DMS53 treated with DMSO at 0.1 percent for 48 hours (cell line): ENCODE measurements around the gene CASP6.

Experiments
- DNase-seq: peaks from one replicate; lab custom pipeline; 2025; ENCODE audit not compliant: unreplicated experiment; lab: John Stamatoyannopoulos, UW

The CASP6 gene

GRCh38 chr4:109702950-109703663 lies at the start of gene CASP6:
Gene CASP6 (minus strand): TSS chr4:109703445. CDS start chr4:109703395, 50 bp downstream.
- DNase-seq: peak; percentile 55

- no peak for DNase-seq
Measured at GRCh38 chr4:109752525-109752924, 49.3 kb upstream of the CASP6 start.

GRCh38 chr4:109751852-109752251 lies 48.6 kb upstream of the CASP6 start:
- no peak for DNase-seq

- no peak for DNase-seq
Measured at GRCh38 chr4:109750652-109751244, 47.5 kb upstream of the CASP6 start.

GRCh38 chr4:109749388-109750082 lies 46.3 kb upstream of the CASP6 start:
- DNase-seq: no peak

- DNase-seq: no peak
Measured at GRCh38 chr4:109748114-109748513, 44.9 kb upstream of the CASP6 start.

- no peak for DNase-seq
Measured at GRCh38 chr4:109746728-109747127, 43.5 kb upstream of the CASP6 start.

GRCh38 chr4:109745830-109746229 lies 42.6 kb upstream of the CASP6 start:
- DNase-seq: no peak

- no peak for DNase-seq
Measured at GRCh38 chr4:109739547-109739946, 36.3 kb upstream of the CASP6 start.

- DNase-seq: no peak
Measured at GRCh38 chr4:109738104-109738872, 35.0 kb upstream of the CASP6 start.

GRCh38 chr4:109735566-109736365 lies 32.5 kb upstream of the CASP6 start:
- DNase-seq: no peak

- DNase-seq: no peak
Measured at GRCh38 chr4:109733728-109734127, 30.5 kb upstream of the CASP6 start.

- DNase-seq: no peak
Measured at GRCh38 chr4:109730619-109731545, 27.6 kb upstream of the CASP6 start.

- peak; percentile 70 for DNase-seq
Measured at GRCh38 chr4:109729718-109730618, 26.7 kb upstream of the CASP6 start, which contains the start of gene PLA2G12A. Gene PLA2G12A (minus strand): TSS chr4:109730070. CDS start chr4:109729809, 261 bp downstream.

GRCh38 chr4:109729117-109729717 lies 26.0 kb upstream of the CASP6 start:
- DNase-seq: no peak

GRCh38 chr4:109728385-109728784 lies 25.1 kb upstream of the CASP6 start:
- no peak for DNase-seq

GRCh38 chr4:109723110-109723509 lies 19.9 kb upstream of the CASP6 start:
- no peak for DNase-seq

- DNase-seq: no peak
Measured at GRCh38 chr4:109722357-109722756, 19.1 kb upstream of the CASP6 start.
